DND-41 (cell line): ENCODE data around the gene SLC12A8.

Source experiments
- ATAC-seq: fragments of 200-7000 bp; cut with Tn5 transposase; 3 replicates; pipeline ENCODE4 v1.9.1; 2021; ENCODE audit warnings: low read depth; ENCODE audit not compliant: insufficient read depth
- DNase-seq: peaks from one replicate; pipeline ENCODE4 v3.0.0-alpha.2; 2020
- H2AFZ ChIP-seq: 2 replicates; pipeline ENCODE4 v1.6.0; 2012; ENCODE audit warnings: low read depth, low read length
- H3K27ac ChIP-seq: 2 replicates; pipeline ENCODE4 v1.5.1; 2012; ENCODE audit warnings: low read length, inconsistent platforms
- H3K27me3 ChIP-seq: fragments of 200-600 bp; sonication (generic); 2 replicates; pipeline ENCODE4 v1.6.0; 2012; ENCODE audit warnings: low read length, mild to moderate bottlenecking, inconsistent platforms; ENCODE audit not compliant: insufficient read depth, poor library complexity
- H3K36me3 ChIP-seq: 2 replicates; pipeline ENCODE4 v1.5.1; 2012; ENCODE audit warnings: low read length, inconsistent platforms; ENCODE audit not compliant: insufficient read depth
- H3K4me1 ChIP-seq: 2 replicates; pipeline ENCODE4 v1.5.1; 2012; ENCODE audit warnings: mild to moderate bottlenecking, low read length; ENCODE audit not compliant: insufficient read depth
- H3K4me2 ChIP-seq: 2 replicates; pipeline ENCODE4 v1.6.0; 2012; ENCODE audit warnings: mild to moderate bottlenecking, moderate library complexity, low read length, inconsistent platforms; ENCODE audit not compliant: insufficient read depth
- H3K4me3 ChIP-seq, 2 experiments: fragments of 200-600 bp in 1 of 2; shearing (Covaris generic) in 1 of 2; 2 replicates each; pipeline ENCODE4 v1.5.1; 2012 to 2016; ENCODE audit warnings: inconsistent platforms in 2 of 2, low read length in 2 of 2, mild to moderate bottlenecking in 2 of 2, low read depth in 1 of 2, moderate library complexity in 1 of 2
- H3K79me2 ChIP-seq: 2 replicates; pipeline ENCODE4 v1.6.0; 2012; ENCODE audit warnings: low read length, inconsistent platforms; ENCODE audit not compliant: insufficient read depth
- H3K9ac ChIP-seq: 2 replicates; pipeline ENCODE4 v1.6.0; 2012; ENCODE audit warnings: low read depth, mild to moderate bottlenecking, inconsistent platforms, low read length, moderate library complexity
- H3K9me3 ChIP-seq: 2 replicates; pipeline ENCODE4 v1.5.1; 2012; ENCODE audit warnings: low read length, moderate library complexity, mild to moderate bottlenecking, inconsistent platforms; ENCODE audit not compliant: insufficient read depth, severe bottlenecking
- H4K20me1 ChIP-seq: 2 replicates; pipeline ENCODE4 v1.6.0; 2012; ENCODE audit warnings: low read length; ENCODE audit not compliant: insufficient read depth
- CTCF ChIP-seq: IDR thresholded peaks from 2 replicates; pipeline ENCODE4 v1.5.1; 2012; ENCODE audit warnings: borderline replicate concordance, low read length, moderate library complexity, mild to moderate bottlenecking; ENCODE audit not compliant: poor library complexity, severe bottlenecking; ENCODE audit errors: extremely low read depth
- EZH2 ChIP-seq: IDR thresholded peaks from 3 replicates; pipeline ENCODE4 v1.6.1; 2012; ENCODE audit warnings: borderline replicate concordance, low read depth, mild to moderate bottlenecking, moderate library complexity, low read length, inconsistent platforms; ENCODE audit not compliant: severe bottlenecking

Gene SLC12A8

GRCh38 chr3:125067225-125067624 is 145.3 kb downstream of the SLC12A8 start:
- no peaks in the 10 kb centered on the region for H3K36me3 ChIP-seq
- H3K4me2 ChIP-seq: no peak overlapping the region
- no peaks in the 10 kb centered on the region for H3K9me3 ChIP-seq
- no peak overlapping the region for H3K9ac ChIP-seq
- no peaks in the 10 kb centered on the region for H3K4me1 ChIP-seq
- H2AFZ ChIP-seq: no peak overlapping the region
- H3K27ac ChIP-seq: no peak overlapping the region
- TF ChIP-seq CTCF (no peak), EZH2 (no peak)
- H3K4me3 ChIP-seq: no peak overlapping the region
- DNase-seq (no peak), ATAC-seq (no peak)
- no peaks in the 10 kb centered on the region for H4K20me1 ChIP-seq
- no peaks in the 10 kb centered on the region for H3K79me2 ChIP-seq
- H3K27me3 ChIP-seq: peaks cover 12% of the 10 kb centered on the region

GRCh38 chr3:125062904-125063618 is 149.5 kb downstream of the SLC12A8 start:
- H2AFZ ChIP-seq: no peak overlapping the region
- H3K4me3 ChIP-seq: no peak overlapping the region
- no peak overlapping the region for H3K4me2 ChIP-seq
- H3K9ac ChIP-seq: no peak overlapping the region
- H4K20me1 ChIP-seq: no peaks in the 10 kb centered on the region
- peaks cover 41% of the 10 kb centered on the region for H3K27me3 ChIP-seq
- H3K27ac ChIP-seq: no peak overlapping the region
- H3K36me3 ChIP-seq: no peaks in the 10 kb centered on the region
- ATAC-seq (no peak), DNase-seq (no peak)
- H3K4me1 ChIP-seq: no peaks in the 10 kb centered on the region
- no peak for TF ChIP-seq CTCF
- TF ChIP-seq EZH2: no peak
- no peaks in the 10 kb centered on the region for H3K9me3 ChIP-seq
- no peaks in the 10 kb centered on the region for H3K79me2 ChIP-seq

GRCh38 chr3:125061646-125062045 is 150.9 kb downstream of the SLC12A8 start:
- Histone ChIP-seq H3K79me2 (no peaks in the 10 kb centered on the region), H3K36me3 (no peaks in the 10 kb centered on the region), H3K4me2 (no peak overlapping the region), H3K4me3 (no peak overlapping the region), H3K27ac (no peak overlapping the region), H3K27me3 (peaks cover 50% of the 10 kb centered on the region), H3K4me1 (peaks cover 2% of the 10 kb centered on the region; the same call in 1 of the 2 replicates), H3K9me3 (no peaks in the 10 kb centered on the region), H4K20me1 (no peaks in the 10 kb centered on the region), H3K9ac (no peak overlapping the region), H2AFZ (no peak overlapping the region)
- ATAC-seq (no peak), DNase-seq (no peak)
- TF ChIP-seq CTCF (no peak), EZH2 (no peak)

- Histone ChIP-seq H3K4me1 (peaks cover 6% of the 10 kb centered on the region), H2AFZ (no peak overlapping the region), H3K9ac (no peak overlapping the region), H3K9me3 (no peaks in the 10 kb centered on the region), H3K27me3 (peaks cover 53% of the 10 kb centered on the region), H4K20me1 (no peaks in the 10 kb centered on the region), H3K79me2 (no peaks in the 10 kb centered on the region), H3K27ac (no peak overlapping the region), H3K36me3 (no peaks in the 10 kb centered on the region), H3K4me3 (no peak overlapping the region), H3K4me2 (no peak overlapping the region)
- ATAC-seq (no peak), DNase-seq (no peak)
- TF ChIP-seq CTCF (no peak), EZH2 (no peak)
Observed at GRCh38 chr3:125061170-125061569, 151.4 kb downstream of the SLC12A8 start.
